Esophagus muscularis mucosa (tissue), 4 donors: Measurements from ENCODE around the gene SLC27A1.

ENCODE experiments used
- CTCF ChIP-seq, 3 experiments: fragments of 200-600 bp in 2 of 3; fragments of 450-650 bp in 1 of 3; sonication (generic) in 2 of 3; IDR thresholded peaks; one replicate each; pipeline ENCODE4 v1.5.1; 2017 to 2019; ENCODE audit warnings: antibody characterized with exemption in 3 of 3, mild to moderate bottlenecking in 2 of 3, moderate library complexity in 1 of 3
- EP300 ChIP-seq: sonication (generic); formaldehyde crosslinking; IDR thresholded peaks from one replicate; pipeline ENCODE4 v1.6.1; 2017; ENCODE audit warnings: antibody characterized with exemption
- POLR2A ChIP-seq: fragments of 450-650 bp; IDR thresholded peaks from one replicate; pipeline ENCODE4 v1.6.1; 2017; ENCODE audit warnings: antibody characterized with exemption, moderate library complexity, mild to moderate bottlenecking, low read depth
- POLR2AphosphoS5 ChIP-seq, 2 donors: sonication (generic); formaldehyde crosslinking; IDR thresholded peaks; one replicate each; pipeline ENCODE4 v1.6.1; 2017; ENCODE audit warnings: antibody characterized with exemption in 2 of 2

GRCh38 chr19:17467471-17468301, 2.6 kb upstream of the SLC27A1 start:
- no peak for TF ChIP-seq CTCF (IDR thresholded peaks at IDR 0.05)
- TF ChIP-seq EP300 = no peak
- TF ChIP-seq POLR2A = no peak
- TF ChIP-seq POLR2AphosphoS5 (IDR thresholded peaks at IDR 0.05) = no peak
